ENCODE results near the gene SLC30A7. TPM values are rescaled to one million over a fixed set of nuclear protein-coding genes. Genes with fewer than 3 reads are reported as not detected.

The SLC30A7 gene
- polyA plus RNA-seq, 3 donors, result 9.2 to 23.3 (median 17.6) TPM

- Histone ChIP-seq H3K27me3 (ENCODE audit: control insufficient read depth in 2 of 2, insufficient read depth in 2 of 2, low read length in 2 of 2) (no peaks in the 10 kb centered on the region), H3K9ac (ENCODE audit: insufficient read depth, low read length, poor library complexity, severe bottlenecking) (no peak overlapping the region)
- no peaks in the 10 kb centered on the region for H3K27me3 Mint-ChIP-seq (ENCODE audit: low read depth in 3 of 3)
Measured at GRCh38 chr1:101027194-101027772, 131.4 kb downstream of the SLC30A7 start.

DNA sequence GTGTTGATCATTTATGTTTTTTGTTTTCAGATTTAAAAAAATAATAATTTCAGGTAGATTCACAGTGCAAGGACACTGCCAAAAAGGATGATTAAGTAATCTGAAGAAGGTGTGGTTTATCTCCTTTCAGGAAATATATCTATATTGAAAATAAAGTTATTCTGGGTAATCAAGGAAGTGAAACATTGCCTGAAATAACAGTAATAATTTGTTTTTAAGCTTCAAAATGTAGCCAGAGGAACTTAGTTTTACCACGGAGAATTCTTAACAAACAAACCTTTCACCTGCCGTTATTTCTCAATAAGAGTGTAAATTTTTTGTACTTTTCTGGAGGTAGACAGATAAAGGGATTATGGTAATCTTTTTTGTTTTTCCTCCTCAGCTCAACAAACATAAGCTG, 132.6 kb downstream of the SLC30A7 start:
- H3K27me3 ChIP-seq (ENCODE audit: control insufficient read depth in 2 of 2, insufficient read depth in 2 of 2, low read length in 2 of 2), result no peaks in the 10 kb centered on the region
- no peaks in the 10 kb centered on the region for H3K36me3 ChIP-seq (replicated peaks in 1 of 2; ENCODE audit: control insufficient read depth in 1 of 2, insufficient read depth in 2 of 2, low read length in 2 of 2)
- no peak overlapping the region for H3K27ac Mint-ChIP-seq
- no peaks in the 10 kb centered on the region for H3K9me3 ChIP-seq (replicated peaks in 1 of 2; ENCODE audit: control insufficient read depth in 1 of 2, insufficient read depth in 1 of 2, low read length in 2 of 2)
- no peak overlapping the region for H3K9ac ChIP-seq (ENCODE audit: insufficient read depth, low read length, poor library complexity, severe bottlenecking)
- H3K36me3 Mint-ChIP-seq, result peaks cover 2 to 3% of the 10 kb centered on the region in 2 donors
- no peak overlapping the region for H3K4me3 ChIP-seq (replicated peaks in 1 of 3; ENCODE audit: low read depth in 2 of 3, low read length in 3 of 3)
- H3K79me2 ChIP-seq (ENCODE audit: insufficient read depth, low read length), result peaks cover 44% of the 10 kb centered on the region
- peaks cover 31% of the 10 kb centered on the region for H3K4me1 Mint-ChIP-seq
- TF ChIP-seq, protein P1, sequence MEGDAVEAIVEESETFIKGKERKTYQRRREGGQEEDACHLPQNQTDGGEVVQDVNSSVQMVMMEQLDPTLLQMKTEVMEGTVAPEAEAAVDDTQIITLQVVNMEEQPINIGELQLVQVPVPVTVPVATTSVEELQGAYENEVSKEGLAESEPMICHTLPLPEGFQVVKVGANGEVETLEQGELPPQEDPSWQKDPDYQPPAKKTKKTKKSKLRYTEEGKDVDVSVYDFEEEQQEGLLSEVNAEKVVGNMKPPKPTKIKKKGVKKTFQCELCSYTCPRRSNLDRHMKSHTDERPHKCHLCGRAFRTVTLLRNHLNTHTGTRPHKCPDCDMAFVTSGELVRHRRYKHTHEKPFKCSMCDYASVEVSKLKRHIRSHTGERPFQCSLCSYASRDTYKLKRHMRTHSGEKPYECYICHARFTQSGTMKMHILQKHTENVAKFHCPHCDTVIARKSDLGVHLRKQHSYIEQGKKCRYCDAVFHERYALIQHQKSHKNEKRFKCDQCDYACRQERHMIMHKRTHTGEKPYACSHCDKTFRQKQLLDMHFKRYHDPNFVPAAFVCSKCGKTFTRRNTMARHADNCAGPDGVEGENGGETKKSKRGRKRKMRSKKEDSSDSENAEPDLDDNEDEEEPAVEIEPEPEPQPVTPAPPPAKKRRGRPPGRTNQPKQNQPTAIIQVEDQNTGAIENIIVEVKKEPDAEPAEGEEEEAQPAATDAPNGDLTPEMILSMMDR (IDR thresholded peaks at IDR 0.05), result no peak
- no peaks in the 10 kb centered on the region for H4K20me1 ChIP-seq (ENCODE audit: insufficient read depth, low read length)
- H3K27ac ChIP-seq (ENCODE audit: low read depth in 1 of 2, low read length in 2 of 2), result no peak overlapping the region
- H3K27me3 Mint-ChIP-seq (ENCODE audit: low read depth in 3 of 3), result no peaks in the 10 kb centered on the region
- H3K9me3 Mint-ChIP-seq, result no peaks in the 10 kb centered on the region
- H3K4me3 Mint-ChIP-seq, result no peak overlapping the region
- peaks cover 13 to 30% of the 10 kb centered on the region in 2 donors for H3K4me1 ChIP-seq (ENCODE audit: control insufficient read depth in 1 of 2, insufficient read depth in 2 of 2, low read length in 2 of 2)
- WGBS (ENCODE audit: insufficient coverage), result no CpG with 5 or more reads among the region's 2 CpGs
- H3K4me2 ChIP-seq (replicated peaks; ENCODE audit: extremely low read depth, low read length, poor library complexity, severe bottlenecking), result no peak overlapping the region
- no peak overlapping the region for H2AFZ ChIP-seq (ENCODE audit: insufficient read depth, low read depth, low read length, poor library complexity, severe bottlenecking)
- no peak for DNase-seq
- intact Hi-C loops (cut with micrococcal nuclease), result loop anchor here in 1 of 2 donors (10.0 kb wide), 1 partner anchor 216 kb away; no protein-coding TSS in a partner anchor

More at GRCh38 chr1:101027194-101027772, 131.4 kb downstream of the SLC30A7 start:
- Mint-ChIP-seq H3K4me1 (peaks cover 36% of the 10 kb centered on the region), H3K36me3 (peaks cover 0 to 2% of the 10 kb centered on the region in 2 donors), H3K27ac (peak overlapping the region in 2 of 7 donors; percentile 11 to 74), H3K9me3 (no peaks in the 10 kb centered on the region), H3K4me3 (no peak overlapping the region)
- Histone ChIP-seq H2AFZ (ENCODE audit: insufficient read depth, low read depth, low read length, poor library complexity, severe bottlenecking) (no peak overlapping the region), H3K27ac (ENCODE audit: low read depth in 1 of 2, low read length in 2 of 2) (no peak overlapping the region), H3K36me3 (replicated peaks in 1 of 2; ENCODE audit: control insufficient read depth in 1 of 2, insufficient read depth in 2 of 2, low read length in 2 of 2) (no peaks in the 10 kb centered on the region), H3K4me3 (replicated peaks in 1 of 3; ENCODE audit: low read depth in 2 of 3, low read length in 3 of 3) (no peak overlapping the region), H3K9me3 (replicated peaks in 1 of 2; ENCODE audit: control insufficient read depth in 1 of 2, insufficient read depth in 1 of 2, low read length in 2 of 2) (no peaks in the 10 kb centered on the region), H3K79me2 (ENCODE audit: insufficient read depth, low read length) (peaks cover 36% of the 10 kb centered on the region), H4K20me1 (ENCODE audit: insufficient read depth, low read length) (no peaks in the 10 kb centered on the region), H3K4me2 (replicated peaks; ENCODE audit: extremely low read depth, low read length, poor library complexity, severe bottlenecking) (no peak overlapping the region), H3K4me1 (ENCODE audit: control insufficient read depth in 1 of 2, insufficient read depth in 2 of 2, low read length in 2 of 2) (peaks cover 16 to 35% of the 10 kb centered on the region in 2 donors)
- intact Hi-C loops (cut with micrococcal nuclease), result loop anchor here in 1 of 2 donors (10.0 kb wide), 1 partner anchor 218 kb away; no protein-coding TSS in a partner anchor
- DNase-seq, result no peak
- WGBS (ENCODE audit: insufficient coverage), result 100% methylated on average over 2 of the region's 6 CpGs
- TF ChIP-seq, protein P1 (IDR thresholded peaks at IDR 0.05), result no peak
